Mesendoderm (in vitro differentiated cells): Measurements from ENCODE around the gene EXD2.

Experiments used
- DNase-seq: peaks from one replicate; pipeline ENCODE4 v3.0.0; 2013
- H2AK5ac ChIP-seq: 2 replicates; pipeline ENCODE4 v1.6.1; 2013; ENCODE audit warnings: low read length, inconsistent platforms
- H2BK120ac ChIP-seq: 2 replicates; pipeline ENCODE4 v1.6.1; 2013; ENCODE audit warnings: low read depth, mild to moderate bottlenecking, low read length, moderate library complexity, mixed read lengths
- H2BK15ac ChIP-seq: replicated peaks from 2 replicates; pipeline ENCODE4 v1.6.1; 2013; ENCODE audit warnings: low read depth, mild to moderate bottlenecking, moderate library complexity
- H2BK5ac ChIP-seq: 2 replicates; pipeline ENCODE4 v1.6.1; 2013; ENCODE audit warnings: low read length, inconsistent platforms
- H3K18ac ChIP-seq: 2 replicates; pipeline ENCODE4 v1.6.1; 2013; ENCODE audit warnings: mild to moderate bottlenecking, low read length, mixed read lengths
- H3K23ac ChIP-seq: one replicate; pipeline ENCODE4 v1.6.1; 2013; ENCODE audit warnings: low read length
- H3K27ac ChIP-seq: 2 replicates; pipeline ENCODE4 v1.5.1; 2013; ENCODE audit warnings: low read depth, mild to moderate bottlenecking, inconsistent platforms, low read length, moderate library complexity
- H3K27me3 ChIP-seq: 2 replicates; pipeline ENCODE4 v1.6.1; 2013; ENCODE audit warnings: low read length, control low read depth, mild to moderate bottlenecking, inconsistent platforms; ENCODE audit not compliant: insufficient read depth, poor library complexity
- H3K36me3 ChIP-seq: 2 replicates; pipeline ENCODE4 v1.6.1; 2013; ENCODE audit warnings: low read length, inconsistent platforms; ENCODE audit not compliant: control insufficient read depth, insufficient read depth
- H3K4ac ChIP-seq: one replicate; pipeline ENCODE4 v1.6.1; 2013; ENCODE audit warnings: low read depth, mild to moderate bottlenecking, low read length, moderate library complexity
- H3K4me1 ChIP-seq: 2 replicates; pipeline ENCODE4 v1.6.1; 2013; ENCODE audit warnings: low read depth, low read length, inconsistent platforms; ENCODE audit not compliant: control insufficient read depth
- H3K4me2 ChIP-seq: 2 replicates; pipeline ENCODE4 v1.6.1; 2013; ENCODE audit warnings: low read length
- H3K4me3 ChIP-seq: 2 replicates; pipeline ENCODE4 v1.5.1; 2013; ENCODE audit warnings: mild to moderate bottlenecking, low read length
- H3K56ac ChIP-seq: one replicate; pipeline ENCODE4 v1.6.1; 2013; ENCODE audit warnings: low read length
- H3K79me1 ChIP-seq: 2 replicates; pipeline ENCODE4 v1.6.1; 2013; ENCODE audit warnings: low read length, inconsistent platforms
- H3K79me2 ChIP-seq: 2 replicates; pipeline ENCODE4 v1.6.1; 2013; ENCODE audit warnings: mild to moderate bottlenecking, low read length; ENCODE audit not compliant: control insufficient read depth, insufficient read depth
- H3K9ac ChIP-seq: 2 replicates; pipeline ENCODE4 v1.6.1; 2013; ENCODE audit warnings: low read length, inconsistent platforms
- H4K5ac ChIP-seq: one replicate; pipeline ENCODE4 v1.6.1; 2013; ENCODE audit warnings: low read length
- H4K8ac ChIP-seq: one replicate; pipeline ENCODE4 v1.6.1; 2013; ENCODE audit warnings: low read depth, mild to moderate bottlenecking, control low read depth, low read length, moderate library complexity
- WGBS: extraction: QIAGEN DNeasy Blood & Tissue Kit; methylation state at CpG from one replicate; pipeline ENCODE4 v1.1.7; 2013; ENCODE audit warnings: low lambda C conversion rate, missing lambda C conversion rate; ENCODE audit not compliant: insufficient coverage; ENCODE audit errors: extremely low coverage; 5-methylcytosine and 5-hydroxymethylcytosine counted together

The EXD2 gene

GRCh38 chr14:69237142-69237541 lies 45.8 kb downstream of the EXD2 start:
- no peak overlapping the region for H3K4ac ChIP-seq
- H3K9ac ChIP-seq, result no peak overlapping the region
- H4K8ac ChIP-seq, result no peak overlapping the region
- no peaks in the 10 kb centered on the region for H3K36me3 ChIP-seq
- no peak for DNase-seq
- no peak overlapping the region for H3K18ac ChIP-seq
- no peak overlapping the region for H2BK15ac ChIP-seq
- no peak overlapping the region for H3K27ac ChIP-seq
- H2BK120ac ChIP-seq, result no peak overlapping the region
- no peaks in the 10 kb centered on the region for H3K79me1 ChIP-seq
- H2BK5ac ChIP-seq, result no peak overlapping the region
- no peaks in the 10 kb centered on the region for H3K4me1 ChIP-seq
- no peak overlapping the region for H3K4me3 ChIP-seq
- H3K79me2 ChIP-seq, result no peaks in the 10 kb centered on the region
- WGBS, result no CpG with 5 or more reads among the region's 1 CpG
- H2AK5ac ChIP-seq, result no peak overlapping the region
- H3K56ac ChIP-seq, result no peak overlapping the region
- no peak overlapping the region for H3K4me2 ChIP-seq
- no peak overlapping the region for H4K5ac ChIP-seq
- H3K23ac ChIP-seq, result no peak overlapping the region
- H3K27me3 ChIP-seq, result no peaks in the 10 kb centered on the region

- Histone ChIP-seq H3K4ac (no peak overlapping the region), H2BK5ac (no peak overlapping the region), H3K79me2 (no peaks in the 10 kb centered on the region), H4K8ac (no peak overlapping the region), H3K27ac (no peak overlapping the region), H3K56ac (no peak overlapping the region), H3K9ac (no peak overlapping the region), H2BK15ac (no peak overlapping the region), H3K23ac (no peak overlapping the region), H2BK120ac (no peak overlapping the region), H3K4me3 (no peak overlapping the region), H3K4me2 (no peak overlapping the region), H2AK5ac (no peak overlapping the region), H3K36me3 (no peaks in the 10 kb centered on the region), H3K27me3 (no peaks in the 10 kb centered on the region), H3K18ac (no peak overlapping the region), H4K5ac (no peak overlapping the region), H3K79me1 (no peaks in the 10 kb centered on the region), H3K4me1 (no peaks in the 10 kb centered on the region)
- no peak for DNase-seq
- WGBS, result no CpG with 5 or more reads among the region's 12 CpGs
Measured at GRCh38 chr14:69237584-69237983, 46.3 kb downstream of the EXD2 start.

DNA sequence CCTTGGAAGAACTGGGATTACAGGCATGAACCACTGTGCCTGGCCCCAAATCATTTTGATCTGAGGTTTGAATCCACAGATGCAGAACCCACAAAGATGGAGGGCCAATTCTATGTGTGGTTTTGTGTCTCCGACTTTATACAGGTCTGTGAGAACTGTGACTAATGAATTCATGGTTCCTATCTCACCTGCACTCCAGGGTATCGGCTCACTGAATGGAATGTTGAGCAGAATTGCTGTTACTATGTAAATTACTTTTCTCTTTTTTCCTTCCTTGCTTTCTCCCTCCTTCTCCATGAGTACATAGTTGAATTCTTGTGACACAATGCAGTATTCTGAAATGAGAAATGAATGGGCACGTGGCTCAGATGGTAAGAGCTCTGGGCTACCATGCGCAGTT lies 47.6 kb downstream of the EXD2 start:
- Histone ChIP-seq H2BK5ac (no peak overlapping the region), H3K79me2 (no peaks in the 10 kb centered on the region), H4K8ac (no peak overlapping the region), H3K23ac (no peak overlapping the region), H3K4me2 (no peak overlapping the region), H2BK120ac (no peak overlapping the region), H3K27ac (no peak overlapping the region), H3K36me3 (no peaks in the 10 kb centered on the region), H3K56ac (no peak overlapping the region), H3K79me1 (no peaks in the 10 kb centered on the region), H4K5ac (no peak overlapping the region), H3K18ac (no peak overlapping the region), H3K4me3 (no peak overlapping the region), H3K4me1 (no peaks in the 10 kb centered on the region), H2AK5ac (no peak overlapping the region), H3K4ac (no peak overlapping the region), H3K27me3 (no peaks in the 10 kb centered on the region), H3K9ac (no peak overlapping the region), H2BK15ac (no peak overlapping the region)
- DNase-seq, result peak; percentile 41
- no CpG with 5 or more reads among the region's 4 CpGs for WGBS

DNA sequence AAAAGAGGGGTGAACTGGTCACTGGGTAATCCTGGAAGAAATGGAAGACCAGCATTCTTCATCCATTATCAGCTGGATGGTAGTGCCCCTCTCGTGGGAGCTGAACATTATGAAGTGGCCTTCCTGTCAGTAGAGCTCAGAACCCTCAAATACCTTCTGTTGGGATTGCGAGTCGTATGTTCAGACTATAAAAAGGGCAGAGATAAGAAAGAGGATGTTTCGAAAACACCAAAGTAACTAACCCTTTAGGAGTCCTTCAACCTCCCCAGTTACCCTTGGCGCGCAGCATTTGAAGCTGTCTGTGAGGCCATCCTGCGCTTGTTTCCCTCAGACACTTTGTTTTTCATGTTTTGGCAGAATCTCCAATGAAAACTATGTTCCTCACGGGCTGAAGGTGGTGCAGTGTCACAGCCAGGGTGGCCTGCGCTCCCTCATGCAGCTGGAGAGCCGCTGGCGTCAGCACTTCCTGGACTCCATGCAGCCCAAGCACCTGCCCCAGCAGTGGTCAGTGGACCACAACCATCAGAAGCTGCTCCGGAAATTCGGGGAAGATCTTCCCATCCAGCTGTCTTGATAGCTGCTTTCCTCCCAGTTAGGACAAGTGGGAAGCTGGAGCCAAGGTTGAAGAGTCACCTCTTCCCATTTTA lies 49.4 kb downstream of the EXD2 start:
- H3K4me2 ChIP-seq, result no peak overlapping the region
- H2AK5ac ChIP-seq, result no peak overlapping the region
- no peak overlapping the region for H3K4me3 ChIP-seq
- no peak overlapping the region for H4K5ac ChIP-seq
- no peak overlapping the region for H4K8ac ChIP-seq
- DNase-seq, result no peak
- no peak overlapping the region for H3K18ac ChIP-seq
- H3K4ac ChIP-seq, result no peak overlapping the region
- no peak overlapping the region for H3K56ac ChIP-seq
- H2BK5ac ChIP-seq, result no peak overlapping the region
- no peaks in the 10 kb centered on the region for H3K79me1 ChIP-seq
- no peaks in the 10 kb centered on the region for H3K79me2 ChIP-seq
- no peaks in the 10 kb centered on the region for H3K4me1 ChIP-seq
- H3K27ac ChIP-seq, result no peak overlapping the region
- no peaks in the 10 kb centered on the region for H3K36me3 ChIP-seq
- no CpG with 5 or more reads among the region's 13 CpGs for WGBS
- no peak overlapping the region for H2BK15ac ChIP-seq
- H3K27me3 ChIP-seq, result no peaks in the 10 kb centered on the region
- no peak overlapping the region for H3K23ac ChIP-seq
- H3K9ac ChIP-seq, result no peak overlapping the region
- H2BK120ac ChIP-seq, result no peak overlapping the region

- Histone ChIP-seq H3K4me3 (no peak overlapping the region), H3K4me1 (no peaks in the 10 kb centered on the region), H3K18ac (no peak overlapping the region), H3K56ac (no peak overlapping the region), H2AK5ac (no peak overlapping the region), H2BK15ac (no peak overlapping the region), H2BK5ac (no peak overlapping the region), H3K27ac (no peak overlapping the region), H3K4ac (no peak overlapping the region), H3K23ac (no peak overlapping the region), H2BK120ac (no peak overlapping the region), H3K4me2 (no peak overlapping the region), H3K27me3 (no peaks in the 10 kb centered on the region), H3K79me2 (no peaks in the 10 kb centered on the region), H4K8ac (no peak overlapping the region), H3K9ac (no peak overlapping the region), H3K79me1 (no peaks in the 10 kb centered on the region), H3K36me3 (no peaks in the 10 kb centered on the region), H4K5ac (no peak overlapping the region)
- no CpG with 5 or more reads among the region's 2 CpGs for WGBS
- no peak for DNase-seq
Measured at GRCh38 chr14:69241577-69241976, 50.3 kb downstream of the EXD2 start.
